ENCODE results near the gene HSPBP1. TPM values are rescaled to one million over a fixed set of nuclear protein-coding genes. Genes with fewer than 3 reads are reported as not detected.

HSPBP1 gene
- total RNA-seq, 1 donor from 2014 or later = 24.6 TPM

GRCh38 chr19:55246462-55247451, 33.2 kb downstream of the HSPBP1 start:
- no peak for DNase-seq (ENCODE audit: low spot score)
- intact Hi-C loops (cut with DNase I) = no loop called here

GRCh38 chr19:55245236-55245904, 34.5 kb downstream of the HSPBP1 start:
- intact Hi-C loops (cut with DNase I) = no loop called here
- DNase-seq (ENCODE audit: low spot score) = no peak

GRCh38 chr19:55244004-55244680, 35.8 kb downstream of the HSPBP1 start:
- intact Hi-C loops (cut with DNase I) = no loop called here
- no peak for DNase-seq (ENCODE audit: low spot score)

GRCh38 chr19:55242517-55242916, 37.4 kb downstream of the HSPBP1 start:
- DNase-seq (ENCODE audit: low spot score) = no peak
- intact Hi-C loops (cut with DNase I) = no loop called here

- DNase-seq (ENCODE audit: low spot score) = no peak
- intact Hi-C loops (cut with DNase I) = no loop called here
Measured at GRCh38 chr19:55241935-55242464, 37.9 kb downstream of the HSPBP1 start.

GRCh38 chr19:55241143-55241934, 38.6 kb downstream of the HSPBP1 start:
- no peak for DNase-seq (ENCODE audit: low spot score)
- intact Hi-C loops (cut with DNase I) = no loop called here

- DNase-seq (ENCODE audit: low spot score) = no peak
- intact Hi-C loops (cut with DNase I) = no loop called here
Measured at GRCh38 chr19:55240713-55241020, 39.2 kb downstream of the HSPBP1 start.

GRCh38 chr19:55239004-55239403, 40.9 kb downstream of the HSPBP1 start:
- no peak for DNase-seq (ENCODE audit: low spot score)
- intact Hi-C loops (cut with DNase I) = no loop called here

- DNase-seq (ENCODE audit: low spot score) = no peak
Measured at GRCh38 chr19:55238030-55238429, 41.9 kb downstream of the HSPBP1 start.

GRCh38 chr19:55232986-55233385, 46.9 kb downstream of the HSPBP1 start:
- intact Hi-C loops (cut with DNase I) = no loop called here
- no peak for DNase-seq (ENCODE audit: low spot score)

More at GRCh38 chr19:55238030-55238429, 41.9 kb downstream of the HSPBP1 start:
- intact Hi-C loops (cut with DNase I) = no loop called here

GRCh38 chr19:55232286-55232602, 47.7 kb downstream of the HSPBP1 start:
- DNase-seq (ENCODE audit: low spot score) = no peak
- intact Hi-C loops (cut with DNase I) = no loop called here

- intact Hi-C loops (cut with DNase I) = no loop called here
- no peak for DNase-seq (ENCODE audit: low spot score)
Measured at GRCh38 chr19:55231391-55232285, 48.3 kb downstream of the HSPBP1 start.

GRCh38 chr19:55230780-55231179, 49.1 kb downstream of the HSPBP1 start:
- intact Hi-C loops (cut with DNase I) = no loop called here
- DNase-seq (ENCODE audit: low spot score) = no peak

- intact Hi-C loops (cut with DNase I) = no loop called here
- DNase-seq (ENCODE audit: low spot score) = no peak
Measured at GRCh38 chr19:55230329-55230728, 49.6 kb downstream of the HSPBP1 start.

GRCh38 chr19:55229789-55230182, 50.1 kb downstream of the HSPBP1 start:
- intact Hi-C loops (cut with DNase I) = no loop called here

GRCh38 chr19:55229145-55229788, 50.6 kb downstream of the HSPBP1 start:
- DNase-seq (ENCODE audit: low spot score) = no peak
- intact Hi-C loops (cut with DNase I) = no loop called here

More at GRCh38 chr19:55229789-55230182, 50.1 kb downstream of the HSPBP1 start:
- DNase-seq (ENCODE audit: low spot score) = no peak

- DNase-seq (ENCODE audit: low spot score) = no peak
- intact Hi-C loops (cut with DNase I) = no loop called here
Measured at GRCh38 chr19:55228403-55229031, 51.4 kb downstream of the HSPBP1 start, which contains the start of gene TMEM86B. Gene TMEM86B (minus strand): TSS chr19:55228763. CDS start chr19:55228741, 22 bp downstream.

All from cardiac septum (tissue), 1 donor.